ENCODE data around the gene EXTL2. TPM values are rescaled to one million over a fixed set of nuclear protein-coding genes. Genes with fewer than 3 reads are reported as not detected.

Gene EXTL2
- polyA plus RNA-seq, 1 donor from 2014 or later, result 34.2 TPM

GRCh38 chr1:100862591-100862990 is 32.1 kb downstream of the EXTL2 start:
- Histone ChIP-seq H3K4me2 (ENCODE audit: low read length) (no peak overlapping the region), H2AFZ (ENCODE audit: low read depth, low read length) (no peak overlapping the region), H3F3A (ENCODE audit: insufficient read depth, low read length, poor library complexity, severe bottlenecking) (no peaks in the 10 kb centered on the region), H3K27me3 (ENCODE audit: insufficient read depth, low read depth, low read length) (no peaks in the 10 kb centered on the region), H3K9me2 (ENCODE audit: insufficient read depth, low read length) (no peaks in the 10 kb centered on the region), H3K36me3 (ENCODE audit: insufficient read depth, low read length) (no peaks in the 10 kb centered on the region), H4K20me1 (ENCODE audit: insufficient read depth) (no peaks in the 10 kb centered on the region), H3K79me2 (replicated peaks; ENCODE audit: insufficient read depth, low read length) (no peaks in the 10 kb centered on the region), H3K9me3 (ENCODE audit: low read length) (no peaks in the 10 kb centered on the region), H3K4me3 (ENCODE audit: low read length) (no peak overlapping the region), H3K27ac (ENCODE audit: low read length) (no peak overlapping the region), H3K9ac (ENCODE audit: low read length) (no peak overlapping the region)
- TF ChIP-seq EZH2 (IDR thresholded peaks at IDR 0.05; ENCODE audit: borderline replicate concordance, insufficient read depth, low read length, poor library complexity, severe bottlenecking) (no peak), CTCF (IDR thresholded peaks at IDR 0.05; ENCODE audit: poor library complexity, severe bottlenecking) (no peak), POLR2AphosphoS5 (IDR thresholded peaks at IDR 0.05) (no peak), EP300 (conservative IDR thresholded peaks at IDR 0.05; ENCODE audit: poor library complexity, severe bottlenecking) (no peak)
- TF ChIP-seq, protein P1, sequence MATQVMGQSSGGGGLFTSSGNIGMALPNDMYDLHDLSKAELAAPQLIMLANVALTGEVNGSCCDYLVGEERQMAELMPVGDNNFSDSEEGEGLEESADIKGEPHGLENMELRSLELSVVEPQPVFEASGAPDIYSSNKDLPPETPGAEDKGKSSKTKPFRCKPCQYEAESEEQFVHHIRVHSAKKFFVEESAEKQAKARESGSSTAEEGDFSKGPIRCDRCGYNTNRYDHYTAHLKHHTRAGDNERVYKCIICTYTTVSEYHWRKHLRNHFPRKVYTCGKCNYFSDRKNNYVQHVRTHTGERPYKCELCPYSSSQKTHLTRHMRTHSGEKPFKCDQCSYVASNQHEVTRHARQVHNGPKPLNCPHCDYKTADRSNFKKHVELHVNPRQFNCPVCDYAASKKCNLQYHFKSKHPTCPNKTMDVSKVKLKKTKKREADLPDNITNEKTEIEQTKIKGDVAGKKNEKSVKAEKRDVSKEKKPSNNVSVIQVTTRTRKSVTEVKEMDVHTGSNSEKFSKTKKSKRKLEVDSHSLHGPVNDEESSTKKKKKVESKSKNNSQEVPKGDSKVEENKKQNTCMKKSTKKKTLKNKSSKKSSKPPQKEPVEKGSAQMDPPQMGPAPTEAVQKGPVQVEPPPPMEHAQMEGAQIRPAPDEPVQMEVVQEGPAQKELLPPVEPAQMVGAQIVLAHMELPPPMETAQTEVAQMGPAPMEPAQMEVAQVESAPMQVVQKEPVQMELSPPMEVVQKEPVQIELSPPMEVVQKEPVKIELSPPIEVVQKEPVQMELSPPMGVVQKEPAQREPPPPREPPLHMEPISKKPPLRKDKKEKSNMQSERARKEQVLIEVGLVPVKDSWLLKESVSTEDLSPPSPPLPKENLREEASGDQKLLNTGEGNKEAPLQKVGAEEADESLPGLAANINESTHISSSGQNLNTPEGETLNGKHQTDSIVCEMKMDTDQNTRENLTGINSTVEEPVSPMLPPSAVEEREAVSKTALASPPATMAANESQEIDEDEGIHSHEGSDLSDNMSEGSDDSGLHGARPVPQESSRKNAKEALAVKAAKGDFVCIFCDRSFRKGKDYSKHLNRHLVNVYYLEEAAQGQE (IDR thresholded peaks at IDR 0.05; ENCODE audit: borderline replicate concordance), result no peak

DNA sequence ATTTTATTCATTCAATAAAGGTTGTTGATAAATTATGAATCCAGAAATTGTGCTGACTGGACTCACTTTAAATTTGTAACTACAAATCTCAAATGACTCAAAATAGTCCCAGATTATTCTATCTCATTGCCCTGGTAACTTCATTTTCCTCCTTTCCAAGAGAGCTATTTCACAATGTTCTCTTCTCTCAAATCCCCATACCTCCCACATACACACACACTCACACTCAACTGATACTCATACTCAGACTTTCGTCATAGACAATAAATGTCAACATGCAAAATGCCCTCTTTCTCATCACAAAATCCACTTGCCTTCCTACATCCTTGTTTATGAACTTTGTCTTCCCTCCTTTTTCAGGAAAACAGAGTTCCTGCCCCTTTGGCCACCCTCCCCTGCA is 33.3 kb downstream of the EXTL2 start:
- H3K9ac ChIP-seq (ENCODE audit: low read length), result no peak overlapping the region
- no peaks in the 10 kb centered on the region for H3K9me2 ChIP-seq (ENCODE audit: insufficient read depth, low read length)
- H4K20me1 ChIP-seq (ENCODE audit: insufficient read depth), result no peaks in the 10 kb centered on the region
- no peak overlapping the region for H2AFZ ChIP-seq (ENCODE audit: low read depth, low read length)
- H3K79me2 ChIP-seq (replicated peaks; ENCODE audit: insufficient read depth, low read length), result no peaks in the 10 kb centered on the region
- no peak overlapping the region for H3K27ac ChIP-seq (ENCODE audit: low read length)
- H3K4me2 ChIP-seq (ENCODE audit: low read length), result no peak overlapping the region
- no peaks in the 10 kb centered on the region for H3K27me3 ChIP-seq (ENCODE audit: insufficient read depth, low read depth, low read length)
- H3K36me3 ChIP-seq (ENCODE audit: insufficient read depth, low read length), result no peaks in the 10 kb centered on the region
- H3K9me3 ChIP-seq (ENCODE audit: low read length), result no peaks in the 10 kb centered on the region
- TF ChIP-seq, protein P1 (IDR thresholded peaks at IDR 0.05; ENCODE audit: borderline replicate concordance), result no peak
- TF ChIP-seq MXI1 (conservative IDR thresholded peaks at IDR 0.05; ENCODE audit: poor library complexity, severe bottlenecking) (no peak), RAD21 (conservative IDR thresholded peaks at IDR 0.05) (no peak), EP300 (conservative IDR thresholded peaks at IDR 0.05; ENCODE audit: poor library complexity, severe bottlenecking) (no peak)
- no peak overlapping the region for H3K4me3 ChIP-seq (ENCODE audit: low read length)
- no peaks in the 10 kb centered on the region for H3F3A ChIP-seq (ENCODE audit: insufficient read depth, low read length, poor library complexity, severe bottlenecking)
